Measurements from ENCODE around the gene ACTR6. TPM values are rescaled to one million over a fixed set of nuclear protein-coding genes. Genes with fewer than 3 reads are reported as not detected.
"Not testable (repeated sequence)": the region's sequence is repeated elsewhere in the genome, so short reads cannot be mapped to it uniquely, and the experiment has no call there.

ACTR6 gene
- total and polyA plus RNA-seq, 12 donors: 9.4 to 27.5 (median 19.6) TPM

- Histone ChIP-seq H3K36me3 (no peaks in the 10 kb centered on the region), H3K4me1 (peaks cover 0 to 19% (median 3%) of the 10 kb centered on the region in 9 donors), H3K27ac (no peak overlapping the region), H3K27me3 (no peaks in the 10 kb centered on the region), H3K9me3 (no peaks in the 10 kb centered on the region), H3K4me3 (no peak overlapping the region)
- WGBS, 2 donors: 93 to 94% methylated on average over 5 of the region's 5 CpGs
- intact Hi-C loops (cut with DNase I): no loop called here
- ATAC-seq (no peak), DNase-seq (no peak)
- TF ChIP-seq, protein P1, sequence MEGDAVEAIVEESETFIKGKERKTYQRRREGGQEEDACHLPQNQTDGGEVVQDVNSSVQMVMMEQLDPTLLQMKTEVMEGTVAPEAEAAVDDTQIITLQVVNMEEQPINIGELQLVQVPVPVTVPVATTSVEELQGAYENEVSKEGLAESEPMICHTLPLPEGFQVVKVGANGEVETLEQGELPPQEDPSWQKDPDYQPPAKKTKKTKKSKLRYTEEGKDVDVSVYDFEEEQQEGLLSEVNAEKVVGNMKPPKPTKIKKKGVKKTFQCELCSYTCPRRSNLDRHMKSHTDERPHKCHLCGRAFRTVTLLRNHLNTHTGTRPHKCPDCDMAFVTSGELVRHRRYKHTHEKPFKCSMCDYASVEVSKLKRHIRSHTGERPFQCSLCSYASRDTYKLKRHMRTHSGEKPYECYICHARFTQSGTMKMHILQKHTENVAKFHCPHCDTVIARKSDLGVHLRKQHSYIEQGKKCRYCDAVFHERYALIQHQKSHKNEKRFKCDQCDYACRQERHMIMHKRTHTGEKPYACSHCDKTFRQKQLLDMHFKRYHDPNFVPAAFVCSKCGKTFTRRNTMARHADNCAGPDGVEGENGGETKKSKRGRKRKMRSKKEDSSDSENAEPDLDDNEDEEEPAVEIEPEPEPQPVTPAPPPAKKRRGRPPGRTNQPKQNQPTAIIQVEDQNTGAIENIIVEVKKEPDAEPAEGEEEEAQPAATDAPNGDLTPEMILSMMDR (IDR thresholded peaks at IDR 0.05): no peak
These were observed 12.6 kb upstream of the ACTR6 start for GRCh38 chr12:100187857-100188519.

DNA sequence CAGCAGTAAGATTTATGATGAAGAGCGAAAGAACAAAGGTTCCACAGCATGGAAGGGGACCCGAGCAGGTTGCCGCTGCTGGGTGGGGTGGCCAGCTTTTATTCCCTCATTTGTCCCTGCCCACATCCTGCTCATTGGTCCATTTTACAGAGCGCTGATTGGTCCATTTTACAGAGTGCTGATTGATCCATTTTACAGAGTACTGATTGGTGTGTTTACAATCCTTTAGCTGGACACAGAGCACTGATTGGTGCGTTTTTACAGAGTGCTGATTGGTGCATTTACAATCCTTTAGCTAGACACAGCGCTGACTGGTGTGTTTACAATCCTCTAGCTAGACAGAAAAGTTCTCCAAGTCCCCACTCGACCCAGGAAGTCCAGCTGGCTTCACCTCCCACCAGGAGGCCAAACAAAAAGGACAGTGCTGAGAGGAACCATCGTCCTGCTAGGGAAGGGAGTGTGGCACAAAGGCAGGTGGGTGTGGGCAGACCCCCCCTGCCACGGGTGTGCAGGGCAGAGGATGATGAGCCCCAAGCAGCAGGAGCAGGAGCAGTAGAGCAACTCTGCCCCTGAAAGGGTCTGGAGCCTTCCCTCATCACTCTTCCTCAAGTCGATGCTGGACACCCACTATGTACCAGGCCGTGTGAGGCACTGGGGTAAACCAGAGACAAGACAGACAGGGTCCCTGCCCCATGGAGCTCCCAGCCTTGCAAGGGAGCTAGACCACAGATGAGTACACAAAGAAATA is 11.6 kb upstream of the ACTR6 start:
- peak overlapping the region in 3 of 10 donors; percentile 23 to 42 (median 34) for H3K27ac ChIP-seq
- ATAC-seq; DNase-seq; H3K36me3 ChIP-seq; intact Hi-C loops (cut with DNase I); H3K27me3 ChIP-seq; H3K4me3 ChIP-seq; H3K9me3 ChIP-seq: not testable (repeated sequence)
- WGBS, 2 donors: 78 to 90% methylated on average over 11 of the region's 11 CpGs
- peaks cover 0 to 19% (median 3%) of the 10 kb centered on the region in 9 donors for H3K4me1 ChIP-seq

DNA sequence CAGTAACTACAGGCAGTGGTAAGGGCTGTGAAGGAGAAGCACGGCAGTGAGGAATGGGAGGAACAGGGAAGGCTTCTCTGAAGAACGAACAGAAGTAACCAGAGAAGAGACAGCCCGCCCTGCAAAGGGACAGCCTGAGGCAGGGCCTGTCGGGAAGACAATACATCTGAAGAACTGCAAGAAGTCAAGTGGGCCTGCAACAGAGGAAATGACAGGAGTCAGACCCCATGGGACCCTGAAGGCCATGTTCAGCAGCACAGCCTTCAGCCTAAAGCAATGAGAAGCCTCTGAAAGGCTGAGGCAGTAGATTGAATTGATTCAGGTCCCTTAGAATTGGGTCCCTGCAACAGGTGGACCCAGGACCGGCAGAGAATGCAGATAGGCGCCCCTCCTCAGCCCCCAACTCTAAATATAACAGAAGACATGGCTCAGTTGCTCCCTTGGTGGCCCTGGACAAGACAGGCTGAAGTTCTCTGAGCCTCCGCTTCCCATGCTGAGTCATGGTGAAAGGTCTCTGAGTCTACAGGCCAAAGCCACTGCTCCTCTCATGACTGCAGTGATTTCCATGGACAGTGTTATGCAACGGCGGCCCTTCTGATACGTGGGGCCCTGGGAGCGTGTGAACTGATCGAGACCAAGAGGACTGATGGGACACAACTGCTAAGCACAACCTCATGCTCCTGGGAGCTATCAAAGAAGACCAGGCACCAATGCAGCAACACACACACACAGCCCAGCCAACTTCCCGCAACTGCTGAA is 10.8 kb upstream of the ACTR6 start:
- intact Hi-C loops (cut with DNase I): no loop called here
- peaks cover 0 to 18% (median 3%) of the 10 kb centered on the region in 9 donors for H3K4me1 ChIP-seq
- DNase-seq (peak; percentile 23 to 29), ATAC-seq (peak in 7 of 8 donors; percentile 14 to 69 (median 49))
- no peaks in the 10 kb centered on the region for H3K9me3 ChIP-seq
- H3K36me3 ChIP-seq: no peaks in the 10 kb centered on the region
- TF ChIP-seq, protein P1 (IDR thresholded peaks at IDR 0.05): no peak
- H3K27me3 ChIP-seq: no peaks in the 10 kb centered on the region
- peak overlapping the region in 6 of 10 donors; percentile 1 to 42 (median 32) for H3K27ac ChIP-seq
- WGBS, 2 donors: 77% methylated on average over 13 of the region's 13 CpGs
- H3K4me3 ChIP-seq: no peak overlapping the region

- Histone ChIP-seq H3K4me1 (no peaks in the 10 kb centered on the region), H3K36me3 (no peaks in the 10 kb centered on the region), H3K27ac (peak overlapping the region in 1 of 10 donors; percentile 39), H3K9me3 (no peaks in the 10 kb centered on the region), H3K27me3 (no peaks in the 10 kb centered on the region), H3K4me3 (no peak overlapping the region)
- TF ChIP-seq, protein P1 (IDR thresholded peaks at IDR 0.05): no peak
- intact Hi-C loops (cut with DNase I): no loop called here
- DNase-seq: no peak
- WGBS, 2 donors: 72 to 83% methylated on average over 1 of the region's 1 CpG
- ATAC-seq: peak in 7 of 8 donors; percentile 31 to 65 (median 45)
These were observed 7.5 kb upstream of the ACTR6 start for GRCh38 chr12:100193085-100193484.
